GM20431 (cell line): ENCODE data around the gene SHROOM3.

Source experiments
- in situ Hi-C: fragments of 300-500 bp; cut with MseI, MboI; formaldehyde crosslinking; loops from one replicate; pipeline ENCODE4 v1.15.0; 2020; ENCODE audit warnings: low sequenced_read_pairs; ENCODE audit not compliant: unreplicated experiment

SHROOM3 gene

GRCh38 chr4:76732246-76732645 lies 297.2 kb downstream of the SHROOM3 start:
- in situ Hi-C loops = no loop called here

DNA sequence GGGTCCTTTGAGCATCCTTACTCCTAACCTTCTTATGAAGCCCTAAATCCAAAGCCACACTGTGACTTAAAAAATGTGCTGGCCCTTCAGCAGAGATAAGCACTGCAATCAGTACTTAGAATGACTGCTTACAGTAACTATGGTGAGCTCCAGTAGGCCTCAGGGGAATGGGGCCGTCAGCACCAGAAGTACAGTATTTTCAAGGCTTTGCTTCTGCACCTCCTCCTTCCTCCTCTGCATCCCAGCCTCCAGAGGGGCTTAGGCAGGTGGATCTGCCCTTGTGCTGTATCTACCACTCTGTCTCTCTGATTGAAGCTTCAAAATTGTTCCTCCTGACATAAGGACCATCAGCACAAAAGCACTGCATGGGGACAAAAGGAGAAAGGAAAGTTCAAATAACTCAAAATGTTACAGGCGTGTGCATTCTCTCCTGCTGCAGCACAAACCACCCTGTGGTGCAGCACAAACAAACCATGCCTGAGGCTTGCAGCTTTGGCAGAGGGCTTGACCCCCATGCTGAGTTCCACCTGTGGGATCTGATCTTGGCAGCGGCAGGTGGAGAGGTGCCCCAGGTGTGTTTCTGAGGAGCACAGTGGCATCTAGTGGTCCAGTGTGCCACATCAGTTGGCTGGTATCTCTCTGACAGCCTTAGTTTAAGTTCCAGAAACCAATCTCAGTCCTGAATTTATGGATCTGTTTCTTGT lies 298.2 kb downstream of the SHROOM3 start:
- in situ Hi-C loops = no loop called here

GRCh38 chr4:76736414-76736813 lies 301.4 kb downstream of the SHROOM3 start:
- in situ Hi-C loops = no loop called here

GRCh38 chr4:76737180-76737579 lies 302.2 kb downstream of the SHROOM3 start:
- in situ Hi-C loops = no loop called here

DNA sequence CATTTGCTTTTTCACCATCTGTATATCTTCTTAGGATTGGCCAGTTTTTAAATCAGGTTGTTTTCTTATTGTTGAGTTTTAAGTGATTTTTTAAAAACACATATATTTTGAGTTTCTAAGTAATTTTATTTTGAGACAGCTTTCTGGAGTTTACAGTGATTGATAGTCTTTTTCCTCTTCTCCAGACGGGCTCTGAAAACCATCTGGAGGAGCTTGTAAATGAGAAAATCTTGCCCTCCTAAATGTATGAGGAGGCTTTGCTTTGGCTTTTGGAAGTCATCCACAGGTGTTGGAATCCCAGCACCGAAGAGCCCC lies 302.7 kb downstream of the SHROOM3 start:
- in situ Hi-C loops = no loop called here

GRCh38 chr4:76738086-76738931 lies 303.3 kb downstream of the SHROOM3 start:
- in situ Hi-C loops = no loop called here

GRCh38 chr4:76740192-76740591 lies 305.2 kb downstream of the SHROOM3 start:
- in situ Hi-C loops = no loop called here

DNA sequence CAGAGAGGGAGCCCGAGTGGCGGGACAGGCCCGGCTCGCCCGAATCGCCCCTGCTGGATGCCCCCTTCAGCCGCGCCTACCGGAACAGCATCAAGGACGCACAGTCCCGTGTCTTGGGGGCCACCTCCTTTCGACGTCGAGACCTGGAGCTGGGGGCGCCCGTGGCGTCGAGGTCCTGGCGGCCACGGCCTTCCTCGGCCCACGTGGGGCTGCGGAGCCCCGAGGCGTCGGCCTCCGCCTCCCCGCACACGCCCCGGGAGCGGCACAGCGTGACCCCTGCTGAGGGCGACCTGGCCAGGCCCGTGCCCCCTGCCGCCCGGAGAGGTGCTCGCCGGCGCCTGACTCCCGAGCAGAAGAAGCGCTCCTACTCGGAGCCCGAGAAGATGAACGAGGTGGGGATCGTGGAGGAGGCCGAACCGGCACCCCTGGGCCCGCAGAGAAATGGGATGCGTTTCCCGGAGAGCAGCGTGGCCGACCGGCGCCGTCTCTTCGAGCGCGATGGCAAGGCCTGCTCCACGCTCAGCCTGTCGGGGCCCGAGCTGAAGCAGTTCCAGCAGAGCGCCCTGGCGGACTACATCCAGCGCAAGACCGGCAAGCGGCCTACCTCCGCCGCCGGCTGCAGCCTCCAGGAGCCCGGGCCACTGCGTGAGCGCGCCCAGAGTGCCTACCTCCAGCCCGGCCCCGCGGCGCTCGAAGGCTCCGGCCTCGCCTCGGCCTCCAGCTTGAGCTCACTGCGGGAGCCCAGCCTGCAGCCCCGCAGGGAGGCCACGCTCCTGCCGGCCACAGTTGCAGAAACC lies 306.0 kb downstream of the SHROOM3 start:
- in situ Hi-C loops = no loop called here

GRCh38 chr4:76741663-76742020 lies 306.6 kb downstream of the SHROOM3 start:
- in situ Hi-C loops = no loop called here

DNA sequence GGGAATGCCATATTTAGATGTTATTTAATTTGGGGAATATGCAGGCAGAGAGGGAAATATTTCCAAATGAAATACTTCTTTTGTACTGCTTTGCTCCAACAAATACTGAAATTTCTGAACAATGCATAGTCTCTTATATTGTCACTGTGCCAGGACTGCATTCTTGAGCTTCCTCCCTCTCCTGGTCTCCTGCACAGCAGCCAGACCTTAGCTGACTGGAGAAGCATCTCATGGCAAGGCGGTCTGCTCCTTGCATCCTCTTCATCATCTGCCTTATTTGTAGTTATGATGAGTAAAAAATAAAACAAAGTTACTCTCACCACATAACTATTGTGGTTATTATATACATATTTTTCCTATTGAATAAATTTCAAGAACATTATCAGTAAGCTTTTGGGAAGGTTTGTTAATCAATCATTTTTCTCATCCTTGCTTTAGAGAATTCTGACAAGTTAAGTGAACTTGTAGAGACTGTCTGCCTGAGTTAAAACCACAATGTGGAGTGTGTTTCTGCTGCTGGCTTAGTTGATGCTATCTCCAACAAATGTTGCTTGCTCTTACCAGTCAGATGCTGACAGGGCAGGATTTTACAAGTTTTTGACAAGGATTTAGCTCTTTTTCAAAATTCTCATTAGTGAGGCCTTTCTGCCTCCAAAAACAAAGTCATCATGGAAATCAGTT lies 309.4 kb downstream of the SHROOM3 start:
- in situ Hi-C loops = no loop called here

DNA sequence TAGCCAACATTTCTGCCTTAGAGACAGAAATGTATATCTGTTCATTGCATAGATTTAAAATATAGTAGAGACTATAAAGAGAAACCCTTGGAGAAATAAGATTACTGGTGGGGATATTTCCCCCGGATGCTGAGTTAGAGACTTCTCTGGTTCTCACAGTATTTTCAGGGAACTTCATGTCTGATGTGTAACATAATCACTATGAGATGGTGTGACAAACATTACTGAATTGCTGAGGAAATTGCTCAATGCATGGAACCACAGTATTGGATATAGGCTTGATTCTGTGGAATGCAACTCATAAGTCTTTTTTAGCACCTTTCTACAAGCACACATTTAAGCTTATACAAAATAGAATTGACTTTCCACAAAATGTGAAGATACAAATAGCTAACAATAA lies 310.2 kb downstream of the SHROOM3 start:
- in situ Hi-C loops = no loop called here

DNA sequence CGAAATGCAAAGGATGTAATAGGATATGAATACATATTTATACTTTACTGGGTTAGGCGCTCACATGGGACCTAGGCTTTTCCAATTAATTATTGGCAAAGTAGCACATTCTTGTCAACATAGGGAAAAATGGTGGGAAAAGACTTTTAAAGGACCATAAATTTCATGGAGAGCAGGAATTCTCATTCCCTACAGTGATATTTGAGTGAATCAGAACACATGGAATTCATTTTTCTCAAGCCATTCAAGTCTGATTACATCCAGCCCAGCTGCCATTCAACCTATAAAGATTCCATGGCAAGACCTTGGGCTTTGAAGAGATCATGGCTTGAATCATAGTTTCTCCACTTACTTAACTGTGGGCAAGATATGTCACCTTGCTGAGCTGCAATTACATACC lies 312.5 kb downstream of the SHROOM3 start:
- in situ Hi-C loops = no loop called here

DNA sequence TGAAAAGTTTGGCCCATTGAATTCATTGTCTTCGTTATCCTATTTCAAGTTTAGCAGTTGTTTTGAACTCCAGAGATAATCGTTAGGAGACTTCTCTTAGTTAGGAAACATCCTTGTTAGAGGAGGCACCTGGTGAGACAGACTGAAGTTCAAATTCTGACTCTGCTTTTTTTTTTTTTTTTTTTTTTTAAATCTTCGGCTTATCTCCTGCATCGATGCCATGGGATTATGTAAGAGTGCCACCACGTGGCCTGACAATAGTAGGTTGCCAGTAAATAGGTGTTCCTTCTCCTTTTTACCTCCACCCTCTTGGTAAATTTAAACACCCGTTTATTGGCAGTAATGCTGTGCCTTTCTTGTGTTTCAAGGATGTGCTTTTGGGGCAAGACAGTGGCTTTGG lies 313.6 kb downstream of the SHROOM3 start:
- in situ Hi-C loops = no loop called here

DNA sequence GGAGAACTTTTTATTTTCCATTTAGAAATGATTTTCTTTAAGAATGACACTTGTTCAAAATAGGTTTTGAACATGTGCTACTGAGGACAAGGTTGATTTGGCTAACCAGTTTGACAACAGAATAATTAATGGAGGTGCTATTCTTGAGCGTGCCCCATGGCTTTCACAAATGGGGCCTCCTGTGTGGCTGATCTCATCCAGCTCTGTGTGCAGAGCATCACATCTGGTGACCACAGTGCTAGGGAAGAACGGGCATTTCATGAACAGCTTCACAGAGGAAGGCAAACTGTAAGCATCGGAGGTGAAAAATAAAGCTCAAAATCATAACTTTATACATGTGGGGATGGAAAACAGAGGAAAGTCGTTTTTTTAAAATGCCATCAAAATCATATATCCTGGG lies 314.3 kb downstream of the SHROOM3 start:
- in situ Hi-C loops = no loop called here

GRCh38 chr4:76750716-76751115 lies 315.7 kb downstream of the SHROOM3 start:
- in situ Hi-C loops = loop anchor here (10.0 kb wide), 1 partner anchor 236 kb away; no protein-coding TSS in a partner anchor

GRCh38 chr4:76751612-76752343 lies 316.7 kb downstream of the SHROOM3 start:
- in situ Hi-C loops = loop anchor here (10.0 kb wide), 1 partner anchor 237 kb away; no protein-coding TSS in a partner anchor

DNA sequence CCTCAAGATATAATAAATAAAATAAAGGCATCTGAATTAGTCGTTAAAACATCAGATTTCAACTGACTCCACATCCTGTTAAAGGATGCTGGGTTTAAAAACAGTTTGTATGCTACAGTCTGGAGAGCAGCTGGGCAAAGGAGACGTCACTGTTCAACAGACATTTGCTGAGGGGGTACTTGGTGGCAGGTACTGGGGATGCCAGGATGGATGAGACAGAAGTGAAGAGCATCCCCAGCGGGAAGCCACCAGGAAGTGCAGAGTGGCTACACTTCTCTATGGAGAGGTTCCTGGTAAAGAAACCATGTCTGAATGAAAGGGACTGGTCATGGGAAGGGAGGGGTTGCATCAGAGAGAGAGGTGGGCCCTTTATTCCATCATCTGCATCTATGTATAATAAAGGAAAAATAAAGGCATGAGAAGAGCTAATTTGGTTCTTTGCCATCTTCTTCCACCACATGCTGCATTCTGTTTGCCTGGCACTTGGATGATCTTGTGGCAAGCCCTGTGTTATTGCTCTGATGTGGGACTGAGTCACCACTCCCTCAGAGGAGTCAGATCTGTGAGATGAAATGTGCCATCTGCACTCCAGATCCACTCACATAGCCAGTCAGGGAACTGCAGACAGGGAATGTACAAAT lies 318.0 kb downstream of the SHROOM3 start:
- in situ Hi-C loops = loop anchor here (10.0 kb wide), 1 partner anchor 238 kb away; no protein-coding TSS in a partner anchor

DNA sequence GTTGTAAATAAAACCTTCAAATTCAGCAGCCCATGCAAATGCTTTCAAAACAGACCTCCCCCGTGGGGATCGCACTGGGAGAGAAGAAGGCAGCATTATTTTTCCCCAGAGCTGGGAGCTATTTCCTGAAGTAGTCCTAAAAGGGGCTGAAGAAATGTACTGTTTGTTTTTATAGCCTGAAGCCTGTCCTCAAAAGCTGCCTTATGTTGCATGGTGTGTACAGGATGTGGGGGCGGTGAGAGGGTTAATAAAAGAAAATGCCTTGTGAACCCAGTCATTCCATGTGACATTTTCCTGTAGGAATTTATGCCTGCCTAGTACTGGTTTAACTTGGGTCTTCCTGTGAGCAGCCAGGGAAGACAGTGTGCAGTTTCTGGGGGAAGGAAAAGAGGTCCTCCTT lies 318.8 kb downstream of the SHROOM3 start:
- in situ Hi-C loops = loop anchor here (10.0 kb wide), 1 partner anchor 239 kb away; no protein-coding TSS in a partner anchor

GRCh38 chr4:76754439-76754838 lies 319.4 kb downstream of the SHROOM3 start:
- in situ Hi-C loops = loop anchor here (10.0 kb wide), 1 partner anchor 240 kb away; no protein-coding TSS in a partner anchor
